SU-DHL-6 (cell line): ENCODE results near the gene GMPS.

Source experiments
- H2AFZ ChIP-seq: fragments of 200-600 bp; sonication (generic); 2 replicates; pipeline ENCODE4 v1.6.1; 2014; ENCODE audit warnings: low read depth, mild to moderate bottlenecking, moderate library complexity, mixed read lengths, antibody characterized with exemption, low read length; ENCODE audit not compliant: severe bottlenecking
- H3F3A ChIP-seq: fragments of 200-600 bp; shearing (Covaris generic); 2 replicates; pipeline ENCODE4 v1.6.0; 2016; ENCODE audit warnings: antibody characterized with exemption, mild to moderate bottlenecking; ENCODE audit not compliant: insufficient read depth
- H3K27ac ChIP-seq: fragments of 200-600 bp; sonication (generic); 2 replicates; pipeline ENCODE4 v1.5.1; 2016; ENCODE audit warnings: low read depth, mild to moderate bottlenecking, low read length, moderate library complexity, mixed read lengths
- H3K27me3 ChIP-seq: fragments of 200-600 bp; sonication (generic), shearing (Covaris generic); 2 replicates; pipeline ENCODE4 v1.6.0; 2014; ENCODE audit warnings: mild to moderate bottlenecking, low read length
- H3K36me3 ChIP-seq: fragments of 200-600 bp; sonication (generic); 2 replicates; pipeline ENCODE4 v1.6.1; 2014; ENCODE audit warnings: mild to moderate bottlenecking, low read length, mixed read lengths
- H3K4me2 ChIP-seq: fragments of 300-600, 200-600 bp; shearing (Covaris generic), sonication (generic); 2 replicates; pipeline ENCODE4 v1.6.0; 2014; ENCODE audit warnings: low read length, low read depth, mild to moderate bottlenecking; ENCODE audit not compliant: poor library complexity, severe bottlenecking
- H3K4me3 ChIP-seq: fragments of 200-600 bp; sonication (generic); 2 replicates; pipeline ENCODE4 v1.5.1; 2014; ENCODE audit warnings: antibody characterized with exemption, low read length, mild to moderate bottlenecking, mixed read lengths; ENCODE audit not compliant: insufficient read depth, poor library complexity, severe bottlenecking
- H3K79me2 ChIP-seq: fragments of 200-600 bp; sonication (generic); 2 replicates; pipeline ENCODE4 v1.6.1; 2014; ENCODE audit warnings: mild to moderate bottlenecking, low read length, moderate library complexity; ENCODE audit not compliant: insufficient read depth
- H3K9ac ChIP-seq: fragments of 200-600 bp; sonication (generic); 2 replicates; pipeline ENCODE4 v1.7.0; 2014; ENCODE audit warnings: mild to moderate bottlenecking, low read length
- H3K9me2 ChIP-seq: fragments of 200-600 bp; sonication (generic); replicated peaks from 2 replicates; pipeline ENCODE4 v1.6.1; 2014; ENCODE audit warnings: low read length; ENCODE audit not compliant: insufficient read depth
- H3K9me3 ChIP-seq: fragments of 200-600 bp; sonication (generic); 2 replicates; pipeline ENCODE4 v1.6.1; 2014; ENCODE audit warnings: low read length, mixed read lengths; ENCODE audit not compliant: insufficient read depth
- H4K20me1 ChIP-seq: fragments of 200-600 bp; sonication (generic); 2 replicates; pipeline ENCODE4 v1.6.1; 2014; ENCODE audit warnings: low read depth, mild to moderate bottlenecking, antibody characterized with exemption, low read length, moderate library complexity, mixed read lengths
- CTCF ChIP-seq: fragments of 200-600 bp; sonication (generic); IDR thresholded peaks from one replicate; pipeline ENCODE4 v1.5.1; 2017; ENCODE audit warnings: antibody characterized with exemption, mild to moderate bottlenecking, low read length, moderate library complexity; ENCODE audit not compliant: insufficient read depth, poor library complexity, severe bottlenecking
- EZH2phosphoT487 ChIP-seq: fragments of 200-600 bp; sonication (generic), shearing (Covaris generic); conservative IDR thresholded peaks from 2 replicates; pipeline ENCODE4 v1.6.1; 2018; ENCODE audit warnings: mild to moderate bottlenecking, antibody characterized with exemption, low read length, moderate library complexity, mixed read lengths

GMPS gene

DNA sequence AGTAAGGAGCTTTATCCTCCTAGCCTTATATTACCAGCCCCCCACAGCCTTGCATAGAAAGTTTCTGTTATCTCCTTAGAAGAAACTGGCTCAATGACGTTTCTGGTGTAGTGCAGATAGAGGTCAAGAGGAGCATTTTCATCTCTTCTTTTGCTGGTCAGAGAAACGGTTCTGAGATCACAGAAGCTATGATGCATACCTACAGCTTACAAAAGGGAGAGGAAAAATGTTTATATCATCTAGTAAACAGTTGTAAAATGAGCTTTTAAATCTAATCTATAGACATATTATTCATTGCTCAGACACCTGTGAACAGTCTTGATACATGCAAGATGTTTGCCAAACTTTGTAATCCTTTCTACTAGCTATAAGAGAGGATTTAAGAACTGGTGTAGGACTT, 68.0 kb downstream of the GMPS start:
- no peak overlapping the region for H2AFZ ChIP-seq
- TF ChIP-seq EZH2phosphoT487 (no peak), CTCF (no peak)
- H3K36me3 ChIP-seq: peaks cover 46% of the 10 kb centered on the region

GRCh38 chr3:155941354-155941753, 70.9 kb downstream of the GMPS start:
- TF ChIP-seq EZH2phosphoT487 (no peak), CTCF (no peak)
- H2AFZ ChIP-seq: no peak overlapping the region
- H3K36me3 ChIP-seq: peaks cover 36% of the 10 kb centered on the region

More for the DNA sequence above, 68.0 kb downstream of the GMPS start:
- no peaks in the 10 kb centered on the region for H3K27me3 ChIP-seq
- no peaks in the 10 kb centered on the region for H3K9me3 ChIP-seq
- no peak overlapping the region for H3K4me3 ChIP-seq
- H3K79me2 ChIP-seq: no peaks in the 10 kb centered on the region
- no peak overlapping the region for H3K9ac ChIP-seq
- no peak overlapping the region for H3K27ac ChIP-seq
- H3K9me2 ChIP-seq: no peaks in the 10 kb centered on the region
- 0 out of 2 replicates have a peak, but pooled peaks cover under 1% of the 10 kb centered on the region for H3F3A ChIP-seq
- H3K4me2 ChIP-seq: no peak overlapping the region
- 0 out of 2 replicates have a peak, but pooled peaks cover 4% of the 10 kb centered on the region for H4K20me1 ChIP-seq

DNA sequence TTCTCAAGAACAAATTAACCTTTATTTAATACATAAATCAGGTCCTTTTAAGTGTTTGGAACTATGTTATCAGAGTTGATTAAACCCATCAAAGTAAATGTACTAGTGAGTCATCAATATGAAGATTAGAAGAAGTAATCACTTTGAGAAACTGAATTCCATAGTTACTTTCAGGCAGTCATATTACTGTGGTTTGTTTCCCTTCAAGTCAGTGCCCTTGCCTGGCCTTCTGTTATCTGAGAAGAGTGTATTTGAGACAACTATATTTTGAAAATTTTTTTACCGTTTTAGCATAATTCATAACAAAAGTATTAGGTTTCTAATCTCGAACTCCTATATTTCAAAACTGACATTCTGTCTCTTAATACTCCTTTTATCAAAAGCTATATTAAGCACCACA, 73.6 kb downstream of the GMPS start:
- H3F3A ChIP-seq: 0 out of 2 replicates have a peak, but pooled peaks cover 3% of the 10 kb centered on the region
- no peak overlapping the region for H3K4me3 ChIP-seq
- no peak for TF ChIP-seq CTCF
- no peak for TF ChIP-seq EZH2phosphoT487
- H3K4me2 ChIP-seq: no peak overlapping the region
- H3K27me3 ChIP-seq: no peaks in the 10 kb centered on the region
- H3K27ac ChIP-seq: no peak overlapping the region
- no peak overlapping the region for H2AFZ ChIP-seq
- 0 out of 2 replicates have a peak, but pooled peaks cover 4% of the 10 kb centered on the region for H4K20me1 ChIP-seq
- H3K9me2 ChIP-seq: no peaks in the 10 kb centered on the region
- no peaks in the 10 kb centered on the region for H3K9me3 ChIP-seq
- H3K36me3 ChIP-seq: peaks cover 13% of the 10 kb centered on the region; the same call in 1 of the 2 replicates
- H3K79me2 ChIP-seq: no peaks in the 10 kb centered on the region
- no peak overlapping the region for H3K9ac ChIP-seq

More at GRCh38 chr3:155941354-155941753, 70.9 kb downstream of the GMPS start:
- no peak overlapping the region for H3K4me2 ChIP-seq
- no peaks in the 10 kb centered on the region for H3K9me2 ChIP-seq
- H3K27ac ChIP-seq: no peak overlapping the region
- H3K79me2 ChIP-seq: no peaks in the 10 kb centered on the region
- H3F3A ChIP-seq: 0 out of 2 replicates have a peak, but pooled peaks cover 3% of the 10 kb centered on the region
- H3K4me3 ChIP-seq: no peak overlapping the region
- no peak overlapping the region for H3K9ac ChIP-seq
- H4K20me1 ChIP-seq: 0 out of 2 replicates have a peak, but pooled peaks cover 4% of the 10 kb centered on the region
- no peaks in the 10 kb centered on the region for H3K9me3 ChIP-seq
- H3K27me3 ChIP-seq: no peaks in the 10 kb centered on the region
